ENCODE results near the gene UBE2E3.

DNA sequence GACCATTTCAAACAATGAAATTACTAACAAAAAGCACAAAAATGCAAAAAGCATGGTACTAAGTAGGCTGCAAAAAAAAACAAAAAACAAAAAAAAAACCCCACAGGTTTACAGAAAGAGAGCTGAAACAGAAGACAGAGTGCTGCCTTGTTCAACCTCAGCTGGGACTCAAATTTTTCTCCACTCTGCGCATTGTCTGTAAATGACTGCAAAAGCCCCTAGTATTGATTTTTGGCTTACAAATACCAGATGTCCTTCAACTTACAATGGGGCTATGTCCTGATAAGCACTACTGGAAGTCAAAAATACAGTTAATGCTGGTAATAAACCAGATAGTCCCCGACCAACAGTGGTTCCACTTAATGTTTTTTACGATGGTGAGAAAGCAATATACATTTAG, 42.2 kb downstream of the UBE2E3 start:
- TF ChIP-seq POLR2A (IDR thresholded peaks at IDR 0.05; ENCODE audit: low read length) (no peak), GATA1 (IDR thresholded peaks at IDR 0.05; ENCODE audit: low read depth, low read length) (no peak)

All from erythroblast (primary cell).